ENCODE results near the gene PBRM1.

DNA sequence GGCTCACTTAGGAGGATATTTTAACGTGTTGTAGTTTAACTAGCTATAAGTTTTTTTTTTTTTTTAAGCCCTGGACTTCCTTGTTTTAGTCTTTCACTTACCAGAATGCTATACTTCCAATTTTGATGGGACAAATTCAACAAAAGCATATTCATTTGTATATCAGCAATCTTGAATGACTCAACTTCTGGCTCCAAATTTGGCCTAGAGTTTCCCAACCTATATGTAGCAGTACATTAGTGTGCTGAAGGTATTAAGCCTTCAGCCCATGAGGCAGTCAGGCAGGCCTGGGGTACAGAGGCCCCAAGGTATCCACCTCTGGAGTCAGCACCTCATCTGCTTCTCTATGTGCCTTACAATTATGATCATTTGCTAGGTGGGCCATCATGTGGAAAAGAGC, 5.9 kb downstream of the PBRM1 start:
- TF ChIP-seq CTCF (IDR thresholded peaks at IDR 0.05), result no peak
- TF ChIP-seq POLR2A (IDR thresholded peaks at IDR 0.05), result no peak
